CD14-positive monocyte (primary cell): ENCODE measurements around the gene PKMYT1. TPM values are rescaled to one million over a fixed set of nuclear protein-coding genes. Genes with fewer than 3 reads are reported as not detected.

Experiments used
- DNase-seq, 3 donors: peaks; one replicate each; pipeline ENCODE4 v3.0.0-alpha.2; 2011 to 2022
- H2AFZ ChIP-seq: 2 replicates; pipeline ENCODE4 v1.6.0; 2012; ENCODE audit warnings: mild to moderate bottlenecking, low read depth, low read length, inconsistent platforms; ENCODE audit not compliant: insufficient read depth, poor library complexity, severe bottlenecking
- H3K27ac ChIP-seq, 2 donors: 1 replicate in 1 of 2; 2 replicates in 1 of 2; pipeline ENCODE4 v1.5.1; 2012 to 2013; ENCODE audit warnings: low read length in 2 of 2, control low read depth in 1 of 2, inconsistent platforms in 1 of 2, low read depth in 1 of 2, mild to moderate bottlenecking in 1 of 2
- H3K27me3 ChIP-seq, 2 donors: one replicate each; pipeline versions ENCODE4 v1.6.0 to v1.6.1; 2011 to 2013; ENCODE audit warnings: low read length in 2 of 2; ENCODE audit not compliant: control insufficient read depth in 2 of 2, insufficient read depth in 2 of 2
- H3K36me3 ChIP-seq, 2 donors: replicated peaks in 1 of 2; 1 replicate in 1 of 2; 2 replicates in 1 of 2; pipeline versions ENCODE4 v1.5.1 to v1.6.1; 2012 to 2013; ENCODE audit warnings: low read length in 2 of 2, control low read depth in 1 of 2, inconsistent platforms in 1 of 2, mild to moderate bottlenecking in 1 of 2; ENCODE audit not compliant: insufficient read depth in 2 of 2, control insufficient read depth in 1 of 2
- H3K4me1 ChIP-seq, 2 donors: 1 replicate in 1 of 2; 2 replicates in 1 of 2; pipeline versions ENCODE4 v1.5.1 to v1.6.1; 2012 to 2013; ENCODE audit warnings: low read length in 2 of 2, control low read depth in 1 of 2, inconsistent platforms in 1 of 2, mild to moderate bottlenecking in 1 of 2, moderate library complexity in 1 of 2; ENCODE audit not compliant: insufficient read depth in 2 of 2, control insufficient read depth in 1 of 2
- H3K4me2 ChIP-seq: replicated peaks from 2 replicates; pipeline ENCODE3; 2012; ENCODE audit warnings: low read length, moderate library complexity, mild to moderate bottlenecking; ENCODE audit not compliant: poor library complexity, severe bottlenecking; ENCODE audit errors: extremely low read depth
- H3K4me3 ChIP-seq, 3 experiments: fragments of 200-600 bp in 1 of 3; sonication (generic) in 1 of 3; replicated peaks in 1 of 3; 1 replicate in 2 of 3; 2 replicates in 1 of 3; pipeline ENCODE4 v1.5.1; 2011 to 2013; ENCODE audit warnings: low read length in 3 of 3, mild to moderate bottlenecking in 3 of 3, control low read depth in 2 of 3, low read depth in 2 of 3, inconsistent platforms in 1 of 3, moderate library complexity in 1 of 3
- H3K79me2 ChIP-seq: 2 replicates; pipeline ENCODE4 v1.6.0; 2012; ENCODE audit warnings: mild to moderate bottlenecking, control low read depth, inconsistent platforms, low read length, moderate library complexity; ENCODE audit not compliant: insufficient read depth
- H3K9ac ChIP-seq: 2 replicates; pipeline ENCODE4 v1.6.0; 2017; ENCODE audit warnings: low read length, mild to moderate bottlenecking; ENCODE audit not compliant: insufficient read depth, poor library complexity, severe bottlenecking
- H3K9me3 ChIP-seq, 2 donors: replicated peaks in 1 of 2; 1 replicate in 1 of 2; 2 replicates in 1 of 2; pipeline versions ENCODE4 v1.5.1 to v1.6.1; 2012 to 2013; ENCODE audit warnings: low read length in 2 of 2, control low read depth in 1 of 2; ENCODE audit not compliant: control insufficient read depth in 1 of 2, insufficient read depth in 1 of 2
- H4K20me1 ChIP-seq: 2 replicates; pipeline ENCODE4 v1.6.0; 2012; ENCODE audit warnings: mild to moderate bottlenecking, low read length, control low read depth, moderate library complexity; ENCODE audit not compliant: insufficient read depth
- H3K27ac Mint-ChIP-seq, 7 donors: one replicate each; pipeline ENCODE4 v1.8.0; 2020; ENCODE audit warnings: mild to moderate bottlenecking in 7 of 7, mixed read lengths in 7 of 7, moderate library complexity in 6 of 7, inconsistent platforms in 2 of 7
- H3K27me3 Mint-ChIP-seq, 3 donors: one replicate each; pipeline ENCODE4 v1.8.0; 2021 to 2022; ENCODE audit warnings: low read depth in 3 of 3, mild to moderate bottlenecking in 3 of 3, mixed read lengths in 3 of 3, moderate library complexity in 3 of 3, inconsistent platforms in 1 of 3
- H3K36me3 Mint-ChIP-seq, 2 donors: one replicate each; pipeline ENCODE4 v1.8.0; 2020; ENCODE audit warnings: mixed read lengths in 2 of 2, inconsistent platforms in 1 of 2, mild to moderate bottlenecking in 1 of 2
- H3K4me1 Mint-ChIP-seq: one replicate; pipeline ENCODE4 v1.8.0; 2020; ENCODE audit warnings: mild to moderate bottlenecking, mixed read lengths
- H3K4me3 Mint-ChIP-seq, 2 donors: one replicate each; pipeline ENCODE4 v1.8.0; 2020; ENCODE audit warnings: mild to moderate bottlenecking in 2 of 2, mixed read lengths in 2 of 2, moderate library complexity in 1 of 2
- H3K9me3 Mint-ChIP-seq, 7 donors: one replicate each; pipeline ENCODE4 v1.8.0; 2020 to 2022; ENCODE audit warnings: mixed read lengths in 7 of 7, mild to moderate bottlenecking in 6 of 7, moderate library complexity in 6 of 7, inconsistent platforms in 2 of 7
- CTCF ChIP-seq: fragments of 200-600 bp; IDR thresholded peaks from one replicate; pipeline ENCODE4 v1.8.0; 2022; ENCODE audit warnings: antibody characterized with exemption, mild to moderate bottlenecking
- WGBS: methylation state at CpG from one replicate; pipeline ENCODE4 v1.1.5; 2013; ENCODE audit warnings: missing lambda C conversion rate; ENCODE audit not compliant: insufficient coverage; 5-methylcytosine and 5-hydroxymethylcytosine counted together
- intact Hi-C, 2 donors: fragments of 100-400 bp; cut with micrococcal nuclease; formaldehyde crosslinking; loops; one replicate each; pipeline versions ENCODE4 v1.15.0 to v1.15.1; 2023
- polyA plus RNA-seq, 3 donors: library from polyadenylated mRNA; depleted of rRNA in 1 of 3; unstranded in 2 of 3; stranded (reverse) in 1 of 3; fragments of 300-500 nt in 2 of 3; fragments of >200 nt in 1 of 3; fragmentation: Illumina TruSeq in 2 of 3; gene quantifications; 1 replicate in 2 of 3; 2 replicates in 1 of 3; pipeline ENCODE4 v1.2.3, GENCODE V29; 2012 to 2021

Gene PKMYT1
- polyA plus RNA-seq, 3 donors: 0.39 to 3.2 (median 3.0) TPM

GRCh38 chr16:2991566-2992261, 11.5 kb upstream of the PKMYT1 start:
- H3K9me3 Mint-ChIP-seq: no peaks in the 10 kb centered on the region
- H3K9ac ChIP-seq: no peak overlapping the region
- intact Hi-C loops: no loop called here
- no peaks in the 10 kb centered on the region for H3K9me3 ChIP-seq
- H3K4me3 Mint-ChIP-seq: no peak overlapping the region
- H3K36me3 Mint-ChIP-seq: no peaks in the 10 kb centered on the region
- no peak overlapping the region for H3K27ac Mint-ChIP-seq
- H2AFZ ChIP-seq: no peak overlapping the region
- H3K4me3 ChIP-seq: no peak overlapping the region
- TF ChIP-seq CTCF: no peak
- no peaks in the 10 kb centered on the region for H3K4me1 Mint-ChIP-seq
- no peak overlapping the region for H3K4me2 ChIP-seq
- H4K20me1 ChIP-seq: no peaks in the 10 kb centered on the region
- no peaks in the 10 kb centered on the region for H3K36me3 ChIP-seq
- no peak for DNase-seq
- H3K27me3 Mint-ChIP-seq: peaks cover 9 to 16% (median 9%) of the 10 kb centered on the region in 3 donors
- H3K79me2 ChIP-seq: no peaks in the 10 kb centered on the region
- 80% methylated on average over 1 of the region's 12 CpGs for WGBS
- H3K4me1 ChIP-seq: no peaks in the 10 kb centered on the region
- no peaks in the 10 kb centered on the region for H3K27me3 ChIP-seq
- H3K27ac ChIP-seq: no peak overlapping the region

GRCh38 chr16:2990891-2991290, 10.6 kb upstream of the PKMYT1 start:
- no peaks in the 10 kb centered on the region for H3K36me3 Mint-ChIP-seq
- DNase-seq: no peak
- H4K20me1 ChIP-seq: no peaks in the 10 kb centered on the region
- H3K27me3 ChIP-seq: no peaks in the 10 kb centered on the region
- no peak overlapping the region for H3K4me3 Mint-ChIP-seq
- no peaks in the 10 kb centered on the region for H3K36me3 ChIP-seq
- H3K4me2 ChIP-seq: no peak overlapping the region
- H3K4me1 ChIP-seq: no peaks in the 10 kb centered on the region
- H3K27me3 Mint-ChIP-seq: peaks cover 7 to 20% (median 9%) of the 10 kb centered on the region in 3 donors
- no peaks in the 10 kb centered on the region for H3K79me2 ChIP-seq
- no peaks in the 10 kb centered on the region for H3K4me1 Mint-ChIP-seq
- no peak for TF ChIP-seq CTCF
- no peak overlapping the region for H2AFZ ChIP-seq
- no peak overlapping the region for H3K27ac ChIP-seq
- intact Hi-C loops: no loop called here
- H3K4me3 ChIP-seq: no peak overlapping the region
- H3K27ac Mint-ChIP-seq: no peak overlapping the region
- no peaks in the 10 kb centered on the region for H3K9me3 ChIP-seq
- WGBS: 94% methylated on average over 4 of the region's 10 CpGs
- no peak overlapping the region for H3K9ac ChIP-seq
- H3K9me3 Mint-ChIP-seq: no peaks in the 10 kb centered on the region
